SK-N-SH (cell line): ENCODE results near the gene TACC2. TPM values are rescaled to one million over a fixed set of nuclear protein-coding genes. Genes with fewer than 3 reads are reported as not detected.

Experiments used
- CTCF ChIA-PET: fragments of 300-600, 350-600 bp; formaldehyde crosslinking; extraction: SDS; loops from one replicate; lab custom pipeline; 2021; lab: Yijun Ruan, JAX
- POLR2A ChIA-PET: fragments of 350-600 bp; sonication (Branson Sonifier 250); formaldehyde crosslinking; extraction: SDS; loops from one replicate; lab custom pipeline; 2020; ENCODE audit warnings: antibody characterized with exemption, inconsistent platforms; lab: Yijun Ruan, JAX
- DNase-seq: peaks from one replicate; pipeline ENCODE4 v3.0.0; 2012
- H2AFZ ChIP-seq: fragments of 200-600 bp; sonication (generic); 2 replicates; pipeline ENCODE4 v1.8.1; 2016; ENCODE audit warnings: antibody characterized with exemption, mild to moderate bottlenecking, low read depth
- H3F3A ChIP-seq: fragments of 200-600 bp; sonication (generic); replicated peaks from 2 replicates; pipeline ENCODE3; 2016; ENCODE audit warnings: antibody characterized with exemption, mild to moderate bottlenecking; ENCODE audit not compliant: insufficient read depth
- H3K27ac ChIP-seq, 2 experiments: fragments of 200-500 bp in 1 of 2; fragments of 200-600 bp in 1 of 2; sonication (Bioruptor generic) in 1 of 2; sonication (generic), shearing (Covaris generic) in 1 of 2; 2 replicates each; pipeline versions ENCODE4 v1.5.1 to v1.6.1; 2014 to 2016; ENCODE audit warnings: low read depth in 2 of 2, inconsistent platforms in 1 of 2, low read length in 1 of 2, mild to moderate bottlenecking in 1 of 2, mixed read lengths in 1 of 2
- H3K27me3 ChIP-seq: fragments of 200-600 bp; sonication (generic), shearing (Covaris generic); 2 replicates; pipeline ENCODE4 v1.6.1; 2016; ENCODE audit warnings: mixed run types; ENCODE audit not compliant: insufficient read depth
- H3K36me3 ChIP-seq, 2 experiments: fragments of 200-500 bp in 1 of 2; fragments of 200-600 bp in 1 of 2; sonication (Bioruptor generic) in 1 of 2; sonication (generic) in 1 of 2; replicated peaks in 1 of 2; 2 replicates each; pipeline versions ENCODE3 to v1.5.1; 2014 to 2016; ENCODE audit warnings: low read length in 1 of 2, mild to moderate bottlenecking in 1 of 2; ENCODE audit not compliant: insufficient read depth in 2 of 2, control insufficient read depth in 1 of 2
- H3K4me1 ChIP-seq, 2 experiments: fragments of 200-500 bp in 1 of 2; fragments of 200-600 bp in 1 of 2; sonication (Bioruptor generic) in 1 of 2; sonication (generic), shearing (Covaris generic) in 1 of 2; 2 replicates each; pipeline versions ENCODE4 v1.5.1 to v1.6.1; 2014 to 2016; ENCODE audit warnings: low read depth in 1 of 2, low read length in 1 of 2, mixed run types in 1 of 2; ENCODE audit not compliant: insufficient read depth in 2 of 2, control insufficient read depth in 1 of 2
- H3K4me2 ChIP-seq: fragments of 200-600 bp; sonication (generic), shearing (Covaris generic); 2 replicates; pipeline ENCODE4 v1.6.1; 2017; ENCODE audit warnings: mixed run types
- H3K4me3 ChIP-seq, 2 experiments: fragments of 200-500 bp in 1 of 2; fragments of 200-600 bp in 1 of 2; sonication (Bioruptor generic) in 1 of 2; sonication (generic), shearing (Covaris generic) in 1 of 2; 2 replicates each; pipeline versions ENCODE4 v1.5.1 to v1.8.1; 2014 to 2016; ENCODE audit warnings: low read depth in 2 of 2, inconsistent platforms in 1 of 2, low read length in 1 of 2, mild to moderate bottlenecking in 1 of 2, mixed read lengths in 1 of 2, moderate library complexity in 1 of 2
- H3K79me2 ChIP-seq: fragments of 200-600 bp; sonication (generic); 2 replicates; pipeline ENCODE4 v1.8.1; 2017; ENCODE audit warnings: mild to moderate bottlenecking; ENCODE audit not compliant: insufficient read depth
- H3K9ac ChIP-seq: fragments of 200-600 bp; sonication (generic); 2 replicates; pipeline ENCODE4 v1.6.1; 2017; ENCODE audit warnings: mixed run types
- H3K9me2 ChIP-seq: fragments of 200-600 bp; sonication (generic); 2 replicates; pipeline ENCODE4 v1.6.1; 2017; ENCODE audit warnings: mixed run types
- H3K9me3 ChIP-seq: fragments of 200-600 bp; sonication (generic); 2 replicates; pipeline ENCODE4 v1.6.1; 2017; ENCODE audit warnings: mixed run types, mild to moderate bottlenecking, moderate library complexity
- H4K20me1 ChIP-seq: fragments of 200-600 bp; sonication (generic); 2 replicates; pipeline ENCODE4 v1.6.1; 2017; ENCODE audit warnings: mild to moderate bottlenecking, mixed run types; ENCODE audit not compliant: insufficient read depth
- CHD2 ChIP-seq: fragments of 150-350 bp; IDR thresholded peaks from 2 replicates; pipeline ENCODE4 v1.6.1; 2018; ENCODE audit warnings: low read length; ENCODE audit not compliant: partially characterized antibody
- ELF1 ChIP-seq: IDR thresholded peaks from 2 replicates; pipeline ENCODE4 v1.4.0; 2012
- EP300 ChIP-seq, 2 experiments: IDR thresholded peaks; 2 replicates each; pipeline versions ENCODE4 v1.4.0 to v1.6.1; 2012; ENCODE audit warnings: borderline replicate concordance in 1 of 2, low read depth in 1 of 2, low read length in 1 of 2
- FOXJ3 ChIP-seq: sonication (generic); formaldehyde crosslinking; IDR thresholded peaks from 2 replicates; pipeline ENCODE4 v1.5.1; 2020; ENCODE audit warnings: mild to moderate bottlenecking, missing genetic modification reagents
- GABPA ChIP-seq: IDR thresholded peaks from 2 replicates; pipeline ENCODE4 v1.4.0; 2012; ENCODE audit warnings: low read depth, mild to moderate bottlenecking
- GATA2 ChIP-seq: sonication (generic); formaldehyde crosslinking; IDR thresholded peaks from 2 replicates; pipeline ENCODE4 v1.5.0; 2020; ENCODE audit warnings: mild to moderate bottlenecking, missing genetic modification reagents
- MEF2A ChIP-seq: IDR thresholded peaks from 2 replicates; pipeline ENCODE4 v1.4.0; 2012; ENCODE audit warnings: low read depth, borderline replicate concordance
- MXI1 ChIP-seq: IDR thresholded peaks from 2 replicates; pipeline ENCODE4 v1.6.1; 2012; ENCODE audit warnings: mild to moderate bottlenecking, low read depth, low read length, improper control_type of control experiment
- NRF1 ChIP-seq: IDR thresholded peaks from 2 replicates; pipeline ENCODE4 v1.6.1; 2012; ENCODE audit warnings: low read depth, mild to moderate bottlenecking, low read length
- POLR2AphosphoS5 ChIP-seq: IDR thresholded peaks from 2 replicates; pipeline ENCODE4 v1.6.1; 2012; ENCODE audit warnings: low read depth, low read length
- RCOR1 ChIP-seq: fragments of 150-350 bp; IDR thresholded peaks from 2 replicates; pipeline ENCODE4 v1.6.1; 2017; ENCODE audit warnings: antibody characterized with exemption, low read length
- REST ChIP-seq: IDR thresholded peaks from 2 replicates; pipeline ENCODE4 v1.6.1; 2012; ENCODE audit warnings: mild to moderate bottlenecking, low read depth, low read length, moderate library complexity
- RFX5 ChIP-seq: IDR thresholded peaks from 2 replicates; pipeline ENCODE4 v1.6.1; 2012; ENCODE audit warnings: mild to moderate bottlenecking, improper control_type of control experiment, low read length
- RXRA ChIP-seq: IDR thresholded peaks from 2 replicates; pipeline ENCODE4 v1.4.0; 2012; ENCODE audit warnings: low read depth, mild to moderate bottlenecking, borderline replicate concordance
- TCF12 ChIP-seq: IDR thresholded peaks from 2 replicates; pipeline ENCODE4 v1.4.0; 2012
- TEAD4 ChIP-seq: IDR thresholded peaks from 2 replicates; pipeline ENCODE4 v1.4.0; 2012; ENCODE audit warnings: mild to moderate bottlenecking, borderline replicate concordance; ENCODE audit not compliant: insufficient read depth
- USF1 ChIP-seq: IDR thresholded peaks from 2 replicates; pipeline ENCODE4 v1.4.0; 2012; ENCODE audit warnings: low read depth, borderline replicate concordance
- USF2 ChIP-seq: fragments of 150-350 bp; IDR thresholded peaks from 2 replicates; pipeline ENCODE4 v1.6.1; 2017; ENCODE audit warnings: antibody characterized with exemption, low read length, low read depth, borderline replicate concordance
- YY1 ChIP-seq: IDR thresholded peaks from 2 replicates; pipeline ENCODE4 v1.4.0; 2012; ENCODE audit warnings: low read depth, mild to moderate bottlenecking
- ZBTB33 ChIP-seq: IDR thresholded peaks from 2 replicates; pipeline ENCODE4 v1.4.0; 2012; ENCODE audit warnings: low read depth, borderline replicate concordance
- WGBS: methylation state at CpG from one replicate; pipeline ENCODE4 v1.1.6; 2017; ENCODE audit warnings: low lambda C conversion rate; 5-methylcytosine and 5-hydroxymethylcytosine counted together
- polyA plus RNA-seq, 3 experiments: library from polyadenylated mRNA; depleted of rRNA; stranded (reverse); fragments of >200 nt; gene quantifications; 2 replicates each; pipeline ENCODE4 v1.2.3, GENCODE V29; 2012

TACC2 gene
- polyA plus RNA-seq, 1 of the 3 experiments (the other 2 are of a cell fraction), result 8.8 TPM

DNA sequence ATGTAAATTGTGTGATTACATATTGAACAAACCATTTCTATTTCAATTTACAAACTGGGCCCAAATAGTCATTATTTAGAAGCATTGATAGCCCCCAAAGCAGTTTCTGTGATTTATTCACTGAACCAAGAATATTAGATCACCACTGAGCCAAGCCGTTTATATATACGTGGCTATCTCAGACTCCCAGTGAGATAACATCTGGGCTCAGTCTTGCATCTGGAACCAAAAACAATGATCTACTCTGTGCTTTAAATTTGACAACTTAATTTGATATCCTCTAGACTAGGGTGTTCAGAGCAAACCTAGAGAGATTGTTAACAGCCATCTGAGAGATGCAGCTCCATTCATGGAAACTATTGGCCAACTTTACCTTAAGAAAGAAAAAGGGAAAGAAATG lies 240.7 kb downstream of the TACC2 start:
- Histone ChIP-seq H3K36me3 (peaks cover 0 to 27% of the 10 kb centered on the region in 2 experiments), H3K27ac (peak overlapping the region in 1 of 2 experiments; percentile 71; a peak in 2 of 4 replicates), H2AFZ (no peak overlapping the region), H3F3A (no peaks in the 10 kb centered on the region), H3K79me2 (no peaks in the 10 kb centered on the region), H3K4me3 (no peak overlapping the region), H3K9me2 (no peaks in the 10 kb centered on the region), H3K9ac (no peak overlapping the region), H3K27me3 (no peaks in the 10 kb centered on the region), H3K4me2 (no peak overlapping the region), H3K9me3 (no peaks in the 10 kb centered on the region), H4K20me1 (no peaks in the 10 kb centered on the region), H3K4me1 (peaks cover 0 to 45% of the 10 kb centered on the region in 2 experiments; a peak in 2 of 4 replicates)
- POLR2A ChIA-PET, result no interaction called here
- CTCF ChIA-PET, result interaction anchor here (0.7 to 1.5 kb wide), 3 partner anchors 11 to 206 kb away, joined by 3 read pairs; no protein-coding TSS in a partner anchor
- peak; percentile 46 for DNase-seq
- TF ChIP-seq CHD2 (no peak), RCOR1 (peak; percentile 26; the same call in 1 of the 2 replicates), GATA2 (CRISPR knock-in tag) (peak; percentile 88), MXI1 (no peak), FOXJ3 (0 out of 2 replicates have a peak, but pooled peaks have one; percentile 17), EP300 (IDR thresholded peaks at IDR 0.05; ENCODE audit: borderline replicate concordance in 1 of 2, low read depth in 1 of 2, low read length in 1 of 2) (peak in 1 of 2 experiments; percentile 37; a peak in 1 of 4 replicates), RXRA (no peak)
- 56% methylated on average over 2 of the region's 2 CpGs for WGBS

GRCh38 chr10:122230222-122230621 lies 241.3 kb downstream of the TACC2 start:
- no peak overlapping the region for H3K9ac ChIP-seq
- ChIA-PET CTCF (interaction anchor here (0.7 to 1.5 kb wide), 3 partner anchors 11 to 206 kb away, joined by 3 read pairs; no protein-coding TSS in a partner anchor), POLR2A (interaction anchor here (1.7 kb wide), 1 partner anchor 67 kb away, joined by 6 read pairs; no protein-coding TSS in a partner anchor)
- no peak overlapping the region for H2AFZ ChIP-seq
- H3K4me1 ChIP-seq, result peaks cover 0 to 48% of the 10 kb centered on the region in 2 experiments; a peak in 2 of 4 replicates
- H3K4me2 ChIP-seq, result no peak overlapping the region
- no peaks in the 10 kb centered on the region for H3K79me2 ChIP-seq
- no peak for DNase-seq
- H3K27ac ChIP-seq, result peak overlapping the region in 1 of 2 experiments; percentile 58; a peak in 2 of 4 replicates
- 90% methylated on average over 19 of the region's 19 CpGs for WGBS
- H3K27me3 ChIP-seq, result no peaks in the 10 kb centered on the region
- H3K9me2 ChIP-seq, result no peaks in the 10 kb centered on the region
- peaks cover 0 to 23% of the 10 kb centered on the region in 2 experiments for H3K36me3 ChIP-seq
- H3F3A ChIP-seq, result no peaks in the 10 kb centered on the region
- H3K9me3 ChIP-seq, result no peaks in the 10 kb centered on the region
- no peaks in the 10 kb centered on the region for H4K20me1 ChIP-seq
- H3K4me3 ChIP-seq, result no peak overlapping the region
- no peak for TF ChIP-seq NRF1
- no peak for TF ChIP-seq RFX5
- no peak for TF ChIP-seq POLR2AphosphoS5
- TF ChIP-seq GATA2 (CRISPR knock-in tag), result no peak
- no peak for TF ChIP-seq RXRA
- no peak for TF ChIP-seq TEAD4
- no peak for TF ChIP-seq MEF2A
- TF ChIP-seq YY1, result no peak
- no peak for TF ChIP-seq MXI1
- no peak for TF ChIP-seq TCF12
- TF ChIP-seq GABPA, result no peak
- TF ChIP-seq ELF1, result no peak
- no peak for TF ChIP-seq ZBTB33
- TF ChIP-seq REST, result no peak
- TF ChIP-seq USF1, result no peak
- no peak for TF ChIP-seq EP300 (IDR thresholded peaks at IDR 0.05; ENCODE audit: borderline replicate concordance in 1 of 2, low read depth in 1 of 2, low read length in 1 of 2)
- no peak for TF ChIP-seq USF2
